ENCODE measurements around the gene STAT3. TPM values are rescaled to one million over a fixed set of nuclear protein-coding genes. Genes with fewer than 3 reads are reported as not detected.

STAT3 gene
- total RNA-seq, 1 donor from 2014 or later: 241 TPM

DNA sequence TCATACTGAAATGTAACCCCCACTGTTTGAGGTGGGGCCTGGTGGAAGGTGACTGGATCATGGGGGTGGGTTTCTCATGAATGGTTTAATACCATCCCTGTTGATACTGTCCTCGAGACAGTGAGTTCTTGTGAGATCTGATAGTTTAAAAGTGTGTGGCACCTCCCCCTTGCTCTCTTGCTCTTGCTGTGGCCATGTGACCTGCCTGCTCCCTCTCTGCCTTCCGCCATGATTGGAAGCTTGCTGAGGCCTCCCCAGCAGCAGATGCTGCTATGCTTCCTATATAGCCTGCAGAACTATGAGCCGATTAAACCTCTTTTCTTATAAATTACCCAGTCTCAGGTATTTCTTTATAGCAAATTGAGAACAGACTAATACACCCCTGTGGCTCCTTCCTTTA is 40.6 kb downstream of the STAT3 start:
- DNase-seq (ENCODE audit: low spot score): no peak
- Mint-ChIP-seq H3K36me3 (ENCODE audit: low read depth) (peaks cover 45% of the 10 kb centered on the region), H3K4me3 (no peak overlapping the region), H3K27ac (peak overlapping the region; percentile 70), H3K4me1 (ENCODE audit: low read depth) (peaks cover 57% of the 10 kb centered on the region), H3K27me3 (ENCODE audit: insufficient read depth) (no peaks in the 10 kb centered on the region), H3K9me3 (no peaks in the 10 kb centered on the region)
- intact Hi-C loops (cut with micrococcal nuclease): no loop called here

DNA sequence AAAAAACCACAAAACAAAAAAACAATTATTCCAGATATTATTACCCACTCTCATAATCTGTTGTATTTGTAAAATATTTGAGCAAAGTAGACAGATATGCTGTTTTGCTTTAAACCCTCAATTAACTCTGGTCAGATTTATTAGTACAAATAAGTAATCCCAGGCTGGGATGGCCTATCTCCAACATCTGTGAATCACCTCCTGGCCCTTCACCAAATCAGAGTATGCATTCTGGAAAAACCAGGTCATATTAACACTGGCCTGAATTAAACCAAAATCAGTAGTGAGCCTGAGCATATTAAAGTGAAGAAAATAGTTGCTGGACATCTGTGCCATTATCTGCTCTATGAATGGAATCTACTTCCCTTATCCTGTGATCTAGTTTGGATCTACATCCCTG is 41.0 kb downstream of the STAT3 start:
- H3K36me3 Mint-ChIP-seq (ENCODE audit: low read depth): peaks cover 46% of the 10 kb centered on the region
- intact Hi-C loops (cut with micrococcal nuclease): no loop called here
- H3K27ac Mint-ChIP-seq: peak overlapping the region; percentile 70
- H3K27me3 Mint-ChIP-seq (ENCODE audit: insufficient read depth): no peaks in the 10 kb centered on the region
- peaks cover 57% of the 10 kb centered on the region for H3K4me1 Mint-ChIP-seq (ENCODE audit: low read depth)
- DNase-seq (ENCODE audit: low spot score): no peak
- H3K4me3 Mint-ChIP-seq: no peak overlapping the region
- no peaks in the 10 kb centered on the region for H3K9me3 Mint-ChIP-seq

DNA sequence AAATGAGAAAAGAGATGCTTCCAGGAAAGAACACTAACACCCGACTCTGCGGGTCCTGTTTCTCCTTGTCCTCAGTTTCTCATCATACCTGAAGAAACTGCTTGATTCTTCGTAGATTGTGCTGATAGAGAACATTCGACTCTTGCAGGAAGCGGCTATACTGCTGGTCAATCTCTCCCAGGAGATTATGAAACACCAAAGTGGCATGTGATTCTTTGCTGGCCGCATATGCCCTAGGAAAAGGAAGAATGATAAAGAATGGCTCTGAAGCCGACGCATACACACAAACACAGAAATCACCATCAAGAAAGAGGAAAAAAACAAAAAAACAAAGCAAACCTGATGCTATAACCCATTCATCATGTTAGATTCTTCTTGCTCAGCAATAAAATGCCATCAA is 41.8 kb downstream of the STAT3 start:
- Mint-ChIP-seq H3K4me1 (ENCODE audit: low read depth) (peaks cover 64% of the 10 kb centered on the region), H3K36me3 (ENCODE audit: low read depth) (peaks cover 47% of the 10 kb centered on the region), H3K27me3 (ENCODE audit: insufficient read depth) (no peaks in the 10 kb centered on the region), H3K27ac (peak overlapping the region; percentile 53), H3K4me3 (no peak overlapping the region), H3K9me3 (no peaks in the 10 kb centered on the region)
- no peak for DNase-seq (ENCODE audit: low spot score)
- intact Hi-C loops (cut with micrococcal nuclease): no loop called here

DNA sequence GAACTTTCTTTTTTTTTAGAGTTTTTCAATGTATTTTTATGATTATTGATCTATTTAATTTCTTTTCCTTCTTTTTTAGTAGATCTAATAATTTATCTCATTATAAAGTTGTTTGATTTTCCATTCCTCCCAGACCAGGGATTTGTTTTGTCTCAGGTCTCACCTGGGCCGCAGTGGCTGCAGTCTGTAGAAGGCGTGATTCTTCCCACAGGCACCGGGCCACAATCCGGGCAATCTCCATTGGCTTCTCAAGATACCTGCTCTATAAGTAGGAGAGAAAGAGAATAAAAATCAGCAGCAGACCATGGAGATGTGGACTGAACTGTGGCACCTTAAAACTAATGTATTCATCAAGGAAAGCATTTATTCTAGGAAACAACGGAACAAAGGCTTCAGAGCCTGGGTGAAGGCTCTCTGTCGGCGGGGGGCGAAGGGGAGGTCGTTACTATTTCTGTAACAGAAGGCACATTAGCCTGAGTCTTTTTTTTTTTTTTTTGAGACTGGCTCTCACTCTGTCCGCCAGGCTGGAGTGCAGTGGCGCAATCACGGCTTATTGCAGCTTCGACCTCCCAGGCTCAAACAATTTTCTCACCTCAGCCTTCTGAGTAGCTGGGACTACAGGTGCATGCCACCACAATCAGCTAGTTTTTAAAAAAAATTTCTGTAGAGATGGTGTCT is 42.7 kb downstream of the STAT3 start:
- Mint-ChIP-seq H3K9me3 (no peaks in the 10 kb centered on the region), H3K4me1 (ENCODE audit: low read depth) (peaks cover 73% of the 10 kb centered on the region), H3K4me3 (no peak overlapping the region), H3K27ac (peak overlapping the region; percentile 38), H3K27me3 (ENCODE audit: insufficient read depth) (no peaks in the 10 kb centered on the region), H3K36me3 (ENCODE audit: low read depth) (peaks cover 55% of the 10 kb centered on the region)
- DNase-seq (ENCODE audit: low spot score): no peak
- intact Hi-C loops (cut with micrococcal nuclease): no loop called here

DNA sequence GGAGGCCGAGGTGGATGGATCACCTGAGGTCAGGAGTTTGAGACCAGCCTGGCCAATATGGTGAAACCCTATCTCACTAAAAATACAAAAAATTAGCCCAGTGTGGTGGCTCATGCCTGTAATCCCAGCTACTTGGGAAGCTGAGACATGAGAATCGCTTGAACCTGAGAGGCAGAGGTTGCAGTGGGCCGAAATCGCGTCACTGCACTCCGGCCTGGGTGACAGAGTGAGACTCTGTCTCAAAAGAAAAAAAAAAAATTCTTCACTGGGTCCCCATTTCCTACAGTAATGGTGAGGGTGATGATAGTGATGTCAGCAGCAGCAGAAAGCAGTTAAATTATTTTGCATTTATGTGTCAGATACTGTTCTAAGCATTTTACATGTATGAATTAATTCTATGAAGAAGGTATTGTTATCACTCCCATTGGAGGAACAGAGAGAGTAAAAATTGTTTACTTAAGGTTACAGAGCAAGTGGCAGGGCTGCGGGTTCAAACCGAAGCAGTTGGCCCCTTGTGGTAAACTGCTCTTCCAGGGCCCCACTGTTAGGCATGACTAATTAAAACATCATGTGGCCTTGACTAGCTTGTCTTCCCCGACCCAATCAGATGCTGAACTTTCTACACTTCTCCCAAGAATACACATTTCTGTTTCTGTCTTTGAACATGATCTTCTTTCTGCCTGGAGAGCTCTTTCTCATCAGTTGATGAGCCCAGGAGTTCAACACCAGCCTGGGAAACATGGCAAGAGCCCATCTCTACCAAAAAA is 45.8 kb downstream of the STAT3 start:
- intact Hi-C loops (cut with micrococcal nuclease): no loop called here

DNA sequence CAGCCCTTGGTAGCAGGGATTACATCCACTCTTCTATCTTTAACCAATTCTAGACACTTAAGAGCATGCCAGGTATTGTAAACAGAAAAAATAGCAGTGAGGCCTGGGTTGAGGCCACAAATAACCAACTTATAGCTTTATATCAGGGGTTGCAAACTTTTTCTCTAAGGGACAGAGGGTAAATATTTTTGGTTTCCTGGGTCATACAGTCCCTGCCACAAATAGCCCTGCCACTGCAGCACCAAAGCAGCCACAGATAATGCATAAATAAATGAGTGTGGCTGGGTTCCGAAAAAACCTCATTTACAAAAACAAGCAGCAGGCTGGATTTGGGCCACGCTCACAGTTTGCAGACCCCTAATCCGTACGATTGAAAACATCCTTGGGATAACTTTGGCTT is 46.7 kb downstream of the STAT3 start:
- peaks cover 69% of the 10 kb centered on the region for H3K4me1 Mint-ChIP-seq (ENCODE audit: low read depth)
- no peak for DNase-seq (ENCODE audit: low spot score)
- peaks cover 54% of the 10 kb centered on the region for H3K36me3 Mint-ChIP-seq (ENCODE audit: low read depth)

More for the DNA sequence above, 45.8 kb downstream of the STAT3 start:
- Mint-ChIP-seq H3K36me3 (ENCODE audit: low read depth) (peaks cover 54% of the 10 kb centered on the region), H3K4me1 (ENCODE audit: low read depth) (peaks cover 69% of the 10 kb centered on the region), H3K9me3 (no peaks in the 10 kb centered on the region), H3K27ac (peak overlapping the region; percentile 97), H3K27me3 (ENCODE audit: insufficient read depth) (no peaks in the 10 kb centered on the region), H3K4me3 (peak overlapping the region; percentile 73)
- peak; percentile 39 for DNase-seq (ENCODE audit: low spot score)

DNA sequence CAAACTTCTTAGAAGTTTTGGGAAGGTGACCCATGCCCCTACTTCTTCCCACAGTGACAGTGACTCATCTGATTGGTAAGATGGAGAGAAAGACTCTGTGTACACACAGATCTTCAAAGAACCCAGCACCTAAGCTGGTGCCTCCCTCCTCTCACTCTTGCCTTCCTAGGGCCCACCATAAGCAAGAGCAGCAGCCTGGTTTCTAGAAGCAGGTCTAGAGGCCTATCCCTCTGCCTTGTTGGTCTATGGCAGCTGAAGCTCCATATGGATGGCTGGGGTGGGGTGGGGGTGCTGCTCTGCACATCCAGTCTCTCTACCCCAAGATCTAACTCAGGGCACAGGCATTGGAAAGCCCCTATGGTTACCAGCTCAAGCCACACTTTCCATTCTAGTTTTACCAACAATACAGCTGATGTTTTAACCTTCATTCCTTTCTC is 47.5 kb downstream of the STAT3 start:
- peak overlapping the region; percentile 66 for H3K4me3 Mint-ChIP-seq

More for the DNA sequence above, 46.7 kb downstream of the STAT3 start:
- Mint-ChIP-seq H3K4me3 (peak overlapping the region; percentile 66), H3K9me3 (no peaks in the 10 kb centered on the region), H3K27ac (peak overlapping the region; percentile 97), H3K27me3 (ENCODE audit: insufficient read depth) (no peaks in the 10 kb centered on the region)
- intact Hi-C loops (cut with micrococcal nuclease): loop anchor here (1.0 kb wide), 2 partner anchors 23 to 47 kb away; partner anchors contain the start of gene STAT3

DNA sequence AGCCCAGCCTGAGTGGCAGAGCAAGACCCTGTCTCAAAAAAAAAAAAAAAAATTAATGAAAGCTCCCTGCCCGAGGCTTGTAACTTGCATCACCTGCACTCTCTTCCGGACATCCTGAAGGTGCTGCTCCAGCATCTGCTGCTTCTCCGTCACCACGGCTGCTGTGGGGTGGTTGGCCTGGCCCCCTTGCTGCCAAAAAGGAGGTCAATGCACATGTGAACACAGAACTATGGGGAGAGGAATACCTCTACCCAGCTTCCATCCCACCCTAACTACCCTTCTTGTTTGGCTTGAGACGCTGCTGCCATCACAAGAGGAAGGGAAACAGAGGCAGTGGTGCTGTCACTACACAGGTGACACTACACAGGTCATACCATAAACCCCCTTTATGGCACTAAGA is 49.0 kb downstream of the STAT3 start:
- Mint-ChIP-seq H3K27ac (peak overlapping the region; percentile 91), H3K27me3 (ENCODE audit: insufficient read depth) (no peaks in the 10 kb centered on the region), H3K36me3 (ENCODE audit: low read depth) (peaks cover 56% of the 10 kb centered on the region), H3K4me1 (ENCODE audit: low read depth) (peaks cover 78% of the 10 kb centered on the region), H3K4me3 (peak overlapping the region; percentile 58), H3K9me3 (no peaks in the 10 kb centered on the region)
- intact Hi-C loops (cut with micrococcal nuclease): no loop called here
- no peak for DNase-seq (ENCODE audit: low spot score)

More for the DNA sequence above, 47.5 kb downstream of the STAT3 start:
- intact Hi-C loops (cut with micrococcal nuclease): loop anchor here (1.0 kb wide), 3 partner anchors 24 to 50 kb away; partner anchors contain the start of gene STAT3
- H3K36me3 Mint-ChIP-seq (ENCODE audit: low read depth): peaks cover 50% of the 10 kb centered on the region
- peaks cover 70% of the 10 kb centered on the region for H3K4me1 Mint-ChIP-seq (ENCODE audit: low read depth)
- DNase-seq (ENCODE audit: low spot score): peak; percentile 53
- H3K27ac Mint-ChIP-seq: peak overlapping the region; percentile 97
- no peaks in the 10 kb centered on the region for H3K9me3 Mint-ChIP-seq
- H3K27me3 Mint-ChIP-seq (ENCODE audit: insufficient read depth): no peaks in the 10 kb centered on the region

DNA sequence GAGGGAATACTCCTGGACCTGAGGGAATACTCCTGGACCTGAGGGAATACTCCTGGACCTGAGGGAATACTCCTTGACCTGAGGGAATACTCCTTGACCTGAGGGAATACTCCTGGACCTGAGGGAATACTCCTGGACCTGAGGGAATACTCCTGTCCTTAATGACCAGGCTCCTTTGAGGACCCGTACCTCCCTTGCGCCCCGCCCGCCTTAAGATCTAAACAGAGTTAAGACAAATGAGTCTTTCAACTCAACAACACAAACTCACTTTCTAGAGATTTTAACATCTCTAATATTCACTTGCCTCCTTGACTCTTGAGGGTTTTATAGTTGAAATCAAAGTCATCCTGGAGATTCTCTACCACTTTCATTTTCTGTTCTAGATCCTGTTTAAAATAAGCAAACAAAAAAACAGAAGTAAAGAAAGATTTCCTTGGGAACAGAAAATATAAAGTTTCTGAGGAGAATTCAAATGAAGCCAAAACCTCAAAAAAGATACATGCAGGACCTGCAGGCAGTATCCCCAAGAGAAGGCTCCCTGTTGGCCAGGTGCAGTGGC is 49.7 kb downstream of the STAT3 start:
- Mint-ChIP-seq H3K9me3 (no peaks in the 10 kb centered on the region), H3K27me3 (ENCODE audit: insufficient read depth) (no peaks in the 10 kb centered on the region), H3K36me3 (ENCODE audit: low read depth) (peaks cover 56% of the 10 kb centered on the region), H3K27ac (peak overlapping the region; percentile 89), H3K4me3 (peak overlapping the region; percentile 65), H3K4me1 (ENCODE audit: low read depth) (peaks cover 78% of the 10 kb centered on the region)
- intact Hi-C loops (cut with micrococcal nuclease): no loop called here
- no peak for DNase-seq (ENCODE audit: low spot score)

DNA sequence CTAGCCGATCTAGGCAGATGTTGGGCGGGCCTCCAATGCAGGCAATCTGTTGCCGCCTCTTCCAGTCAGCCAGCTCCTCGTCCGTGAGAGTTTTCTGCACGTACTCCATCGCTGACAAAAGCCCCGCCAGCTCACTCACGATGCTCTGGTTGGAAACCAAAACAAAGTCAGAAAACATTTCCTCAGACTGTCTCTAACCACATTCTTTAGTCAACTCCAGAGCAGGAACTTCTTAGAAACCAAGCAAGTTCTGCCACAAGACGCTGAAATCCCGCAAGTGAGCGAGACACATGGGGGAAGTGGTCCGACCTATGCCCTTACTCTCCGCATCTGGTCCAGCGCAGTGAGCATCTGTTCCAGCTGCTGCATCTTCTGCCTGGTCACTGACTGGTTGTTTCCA is 50.8 kb downstream of the STAT3 start:
- intact Hi-C loops (cut with micrococcal nuclease): loop anchor here (1.0 to 2.0 kb wide), 6 partner anchors 14 to 147 kb away; partner anchors contain the start of genes STAT3 and STAT5A
- Mint-ChIP-seq H3K27me3 (ENCODE audit: insufficient read depth) (no peaks in the 10 kb centered on the region), H3K4me3 (peak overlapping the region; percentile 79), H3K36me3 (ENCODE audit: low read depth) (peaks cover 60% of the 10 kb centered on the region), H3K4me1 (ENCODE audit: low read depth) (peaks cover 76% of the 10 kb centered on the region), H3K9me3 (no peaks in the 10 kb centered on the region), H3K27ac (peak overlapping the region; percentile 97)
- peak; percentile 82 for DNase-seq (ENCODE audit: low spot score)

DNA sequence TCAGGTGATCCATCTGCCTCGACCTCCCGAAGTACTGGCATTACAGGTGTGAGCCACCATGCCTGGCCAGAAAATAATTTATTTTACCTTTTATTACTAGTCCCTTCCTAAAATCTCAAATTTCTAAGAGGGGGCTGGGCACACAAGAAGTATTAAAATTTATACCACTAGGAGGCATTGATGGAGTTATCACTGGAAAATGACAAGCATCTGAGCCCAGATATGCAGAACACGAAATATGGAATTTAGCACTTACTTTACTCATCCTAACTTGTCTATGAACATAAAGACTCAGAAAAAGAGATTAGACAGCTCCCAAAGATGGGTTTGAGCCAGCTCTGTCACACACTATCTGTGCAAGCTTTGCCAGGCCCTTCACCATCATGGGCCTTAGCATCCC is 53.6 kb downstream of the STAT3 start:
- intact Hi-C loops (cut with micrococcal nuclease): no loop called here
- Mint-ChIP-seq H3K4me1 (ENCODE audit: low read depth) (peaks cover 58% of the 10 kb centered on the region), H3K27me3 (ENCODE audit: insufficient read depth) (no peaks in the 10 kb centered on the region), H3K9me3 (no peaks in the 10 kb centered on the region), H3K27ac (peak overlapping the region; percentile 34), H3K4me3 (no peak overlapping the region), H3K36me3 (ENCODE audit: low read depth) (peaks cover 58% of the 10 kb centered on the region)
- DNase-seq (ENCODE audit: low spot score): no peak

DNA sequence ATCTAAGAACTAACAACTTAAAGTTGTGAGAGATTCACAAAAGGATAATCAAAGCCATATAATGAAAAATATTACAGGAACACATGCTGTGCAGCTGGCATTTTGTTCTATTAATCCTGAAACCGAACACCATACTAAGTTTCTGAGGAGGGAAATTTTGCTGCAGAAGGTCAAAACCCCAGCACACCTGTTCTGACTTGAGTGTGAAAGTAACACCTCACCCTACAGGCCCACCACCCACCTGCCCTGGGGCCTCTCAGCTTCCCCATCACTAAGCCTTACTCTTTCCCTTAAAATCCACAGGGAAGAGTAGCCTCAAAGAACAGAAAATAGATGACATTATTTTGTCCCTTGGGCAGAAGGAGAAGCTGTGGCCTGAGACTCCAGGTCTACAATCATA is 55.2 kb downstream of the STAT3 start:
- H3K4me1 Mint-ChIP-seq (ENCODE audit: low read depth): peaks cover 44% of the 10 kb centered on the region
- intact Hi-C loops (cut with micrococcal nuclease): no loop called here
- H3K4me3 Mint-ChIP-seq: peak overlapping the region; percentile 52
- no peaks in the 10 kb centered on the region for H3K27me3 Mint-ChIP-seq (ENCODE audit: insufficient read depth)
- peak overlapping the region; percentile 63 for H3K27ac Mint-ChIP-seq
- DNase-seq (ENCODE audit: low spot score): no peak
- H3K36me3 Mint-ChIP-seq (ENCODE audit: low read depth): peaks cover 61% of the 10 kb centered on the region
- H3K9me3 Mint-ChIP-seq: no peaks in the 10 kb centered on the region
